Neural cell (in vitro differentiated cells): ENCODE results near the gene SPRR1A.

Experiments used
- EP300 ChIP-seq: fragments of 450-650 bp; conservative IDR thresholded peaks from 2 replicates; pipeline ENCODE4 v1.6.1; 2014; ENCODE audit warnings: antibody characterized with exemption, mild to moderate bottlenecking, moderate library complexity; ENCODE audit not compliant: poor library complexity, severe bottlenecking
- EZH2 ChIP-seq: fragments of 200-600, 300-800 bp; shearing (Covaris generic), sonication (generic); IDR thresholded peaks from 2 replicates; pipeline ENCODE4 v1.6.1; 2014; ENCODE audit warnings: antibody characterized with exemption, low read length, borderline replicate concordance, mild to moderate bottlenecking; ENCODE audit not compliant: insufficient read depth, poor library complexity, severe bottlenecking
- POLR2AphosphoS5 ChIP-seq: IDR thresholded peaks from 2 replicates; pipeline ENCODE4 v1.6.1; 2012
- RAD21 ChIP-seq: fragments of 450-650 bp; conservative IDR thresholded peaks from 2 replicates; pipeline ENCODE4 v1.6.1; 2014; ENCODE audit warnings: antibody characterized with exemption, mild to moderate bottlenecking, moderate library complexity
- SMC3 ChIP-seq: fragments of 450-650 bp; conservative IDR thresholded peaks from 2 replicates; pipeline ENCODE4 v1.6.1; 2014; ENCODE audit warnings: antibody characterized with exemption, mild to moderate bottlenecking, moderate library complexity; ENCODE audit not compliant: poor library complexity
- TAF1 ChIP-seq: IDR thresholded peaks from 2 replicates; pipeline ENCODE4 v1.6.1; 2012; ENCODE audit warnings: low read depth
- TF ChIP-seq, protein P1 (sequence below): fragments of 450-650 bp; IDR thresholded peaks from 2 replicates; pipeline ENCODE4 v1.5.1; 2014; ENCODE audit warnings: antibody characterized with exemption, mild to moderate bottlenecking, moderate library complexity; ENCODE audit not compliant: poor library complexity, severe bottlenecking
- TF ChIP-seq, protein P2 (sequence below): IDR thresholded peaks from 2 replicates; pipeline ENCODE4 v1.6.1; 2012; ENCODE audit warnings: borderline replicate concordance

DNA sequence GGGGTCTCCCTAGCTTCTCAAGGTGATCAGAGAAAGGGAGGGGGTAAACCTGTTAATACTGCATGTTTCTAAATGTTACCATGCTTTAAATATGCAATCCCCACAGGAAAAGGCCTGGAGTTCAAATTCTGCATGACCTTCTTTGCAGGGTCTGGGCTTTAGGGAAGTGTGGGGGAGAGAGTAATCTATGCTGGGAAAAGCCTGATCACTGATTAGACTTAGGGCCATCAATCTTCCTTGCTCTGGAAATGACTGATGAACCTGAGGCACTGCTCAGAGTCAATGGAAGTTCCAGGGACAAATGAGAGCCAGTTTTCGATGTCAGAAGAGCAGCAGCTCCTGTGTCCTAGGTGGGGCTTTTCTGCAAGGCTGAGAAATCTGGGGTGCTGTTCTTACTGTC is 3.2 kb upstream of the SPRR1A start:
- TF ChIP-seq, protein P1, sequence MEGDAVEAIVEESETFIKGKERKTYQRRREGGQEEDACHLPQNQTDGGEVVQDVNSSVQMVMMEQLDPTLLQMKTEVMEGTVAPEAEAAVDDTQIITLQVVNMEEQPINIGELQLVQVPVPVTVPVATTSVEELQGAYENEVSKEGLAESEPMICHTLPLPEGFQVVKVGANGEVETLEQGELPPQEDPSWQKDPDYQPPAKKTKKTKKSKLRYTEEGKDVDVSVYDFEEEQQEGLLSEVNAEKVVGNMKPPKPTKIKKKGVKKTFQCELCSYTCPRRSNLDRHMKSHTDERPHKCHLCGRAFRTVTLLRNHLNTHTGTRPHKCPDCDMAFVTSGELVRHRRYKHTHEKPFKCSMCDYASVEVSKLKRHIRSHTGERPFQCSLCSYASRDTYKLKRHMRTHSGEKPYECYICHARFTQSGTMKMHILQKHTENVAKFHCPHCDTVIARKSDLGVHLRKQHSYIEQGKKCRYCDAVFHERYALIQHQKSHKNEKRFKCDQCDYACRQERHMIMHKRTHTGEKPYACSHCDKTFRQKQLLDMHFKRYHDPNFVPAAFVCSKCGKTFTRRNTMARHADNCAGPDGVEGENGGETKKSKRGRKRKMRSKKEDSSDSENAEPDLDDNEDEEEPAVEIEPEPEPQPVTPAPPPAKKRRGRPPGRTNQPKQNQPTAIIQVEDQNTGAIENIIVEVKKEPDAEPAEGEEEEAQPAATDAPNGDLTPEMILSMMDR: no peak
- no peak for TF ChIP-seq POLR2AphosphoS5
- TF ChIP-seq EP300: no peak
- TF ChIP-seq, protein P2, sequence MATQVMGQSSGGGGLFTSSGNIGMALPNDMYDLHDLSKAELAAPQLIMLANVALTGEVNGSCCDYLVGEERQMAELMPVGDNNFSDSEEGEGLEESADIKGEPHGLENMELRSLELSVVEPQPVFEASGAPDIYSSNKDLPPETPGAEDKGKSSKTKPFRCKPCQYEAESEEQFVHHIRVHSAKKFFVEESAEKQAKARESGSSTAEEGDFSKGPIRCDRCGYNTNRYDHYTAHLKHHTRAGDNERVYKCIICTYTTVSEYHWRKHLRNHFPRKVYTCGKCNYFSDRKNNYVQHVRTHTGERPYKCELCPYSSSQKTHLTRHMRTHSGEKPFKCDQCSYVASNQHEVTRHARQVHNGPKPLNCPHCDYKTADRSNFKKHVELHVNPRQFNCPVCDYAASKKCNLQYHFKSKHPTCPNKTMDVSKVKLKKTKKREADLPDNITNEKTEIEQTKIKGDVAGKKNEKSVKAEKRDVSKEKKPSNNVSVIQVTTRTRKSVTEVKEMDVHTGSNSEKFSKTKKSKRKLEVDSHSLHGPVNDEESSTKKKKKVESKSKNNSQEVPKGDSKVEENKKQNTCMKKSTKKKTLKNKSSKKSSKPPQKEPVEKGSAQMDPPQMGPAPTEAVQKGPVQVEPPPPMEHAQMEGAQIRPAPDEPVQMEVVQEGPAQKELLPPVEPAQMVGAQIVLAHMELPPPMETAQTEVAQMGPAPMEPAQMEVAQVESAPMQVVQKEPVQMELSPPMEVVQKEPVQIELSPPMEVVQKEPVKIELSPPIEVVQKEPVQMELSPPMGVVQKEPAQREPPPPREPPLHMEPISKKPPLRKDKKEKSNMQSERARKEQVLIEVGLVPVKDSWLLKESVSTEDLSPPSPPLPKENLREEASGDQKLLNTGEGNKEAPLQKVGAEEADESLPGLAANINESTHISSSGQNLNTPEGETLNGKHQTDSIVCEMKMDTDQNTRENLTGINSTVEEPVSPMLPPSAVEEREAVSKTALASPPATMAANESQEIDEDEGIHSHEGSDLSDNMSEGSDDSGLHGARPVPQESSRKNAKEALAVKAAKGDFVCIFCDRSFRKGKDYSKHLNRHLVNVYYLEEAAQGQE: no peak
- TF ChIP-seq EZH2: no peak
- TF ChIP-seq RAD21: no peak
- no peak for TF ChIP-seq SMC3
- no peak for TF ChIP-seq TAF1
